ENCODE data around the gene HEMGN.

GRCh38 chr9:97961361-97961760, 23.4 kb upstream of the HEMGN start:
- TF ChIP-seq ARNTL (CRISPR knock-in tag; IDR thresholded peaks at IDR 0.05; ENCODE audit: borderline replicate concordance, low read depth): no peak
- TF ChIP-seq CSRNP3 (CRISPR knock-in tag; IDR thresholded peaks at IDR 0.05): no peak
- no peak for TF ChIP-seq ZFP3 (CRISPR knock-in tag; IDR thresholded peaks at IDR 0.05)
- no peak for TF ChIP-seq BACH2 (CRISPR knock-in tag; IDR thresholded peaks at IDR 0.05; ENCODE audit: borderline replicate concordance)
- TF ChIP-seq ZNF70 (CRISPR knock-in tag; IDR thresholded peaks at IDR 0.05): no peak
- TF ChIP-seq POU6F1 (CRISPR knock-in tag; IDR thresholded peaks at IDR 0.05; ENCODE audit: borderline replicate concordance, low read depth): no peak
- no peak for TF ChIP-seq RARB (CRISPR knock-in tag; IDR thresholded peaks at IDR 0.05)
- TF ChIP-seq CSDC2 (CRISPR knock-in tag; IDR thresholded peaks at IDR 0.05): no peak
- TF ChIP-seq ZNF8 (CRISPR knock-in tag; IDR thresholded peaks at IDR 0.05): no peak
- no peak for TF ChIP-seq TCF4 (CRISPR knock-in tag; IDR thresholded peaks at IDR 0.05; ENCODE audit: borderline replicate concordance)
- TF ChIP-seq PATZ1 (CRISPR knock-in tag; IDR thresholded peaks at IDR 0.05; ENCODE audit: borderline replicate concordance): no peak
- no peak for TF ChIP-seq ZC3H10 (CRISPR knock-in tag; IDR thresholded peaks at IDR 0.05)
- no peak for TF ChIP-seq ESRRG (CRISPR knock-in tag; IDR thresholded peaks at IDR 0.05)
